ENCODE results near the gene SMYD3.
"Not testable (repeated sequence)": the region's sequence is repeated elsewhere in the genome, so short reads cannot be mapped to it uniquely, and the experiment has no call there.

Gene SMYD3

GRCh38 chr1:245971711-245972085 is 535.4 kb downstream of the SMYD3 start:
- H3K27me3 ChIP-seq (replicated peaks; ENCODE audit: insufficient read depth, low read length) = no peaks in the 10 kb centered on the region
- H3K9me2 ChIP-seq (replicated peaks; ENCODE audit: insufficient read depth, low read length) = no peaks in the 10 kb centered on the region
- no peaks in the 10 kb centered on the region for H4K20me1 ChIP-seq (ENCODE audit: insufficient read depth, low read length)
- H3K4me3 ChIP-seq (ENCODE audit: low read length) = no peak overlapping the region
- no peaks in the 10 kb centered on the region for H3K36me3 ChIP-seq (replicated peaks; ENCODE audit: insufficient read depth, low read length)
- H3K79me2 ChIP-seq (ENCODE audit: low read length) = no peaks in the 10 kb centered on the region
- no peaks in the 10 kb centered on the region for H3K9me3 ChIP-seq (replicated peaks; ENCODE audit: insufficient read depth, low read length)
- no peaks in the 10 kb centered on the region for H3K4me1 ChIP-seq (ENCODE audit: low read length)
- no peak overlapping the region for H3K9ac ChIP-seq (ENCODE audit: low read length)
- TF ChIP-seq EZH2phosphoT487 (IDR thresholded peaks at IDR 0.05; ENCODE audit: low read length) = no peak
- no peak for TF ChIP-seq CTCF (IDR thresholded peaks at IDR 0.05; ENCODE audit: low read length)
- no peak for TF ChIP-seq EZH2 (optimal IDR thresholded peaks at IDR 0.05; ENCODE audit: low read depth, low read length)
- H3F3A ChIP-seq (ENCODE audit: insufficient read depth, low read length) = no peaks in the 10 kb centered on the region
- no peak overlapping the region for H3K4me2 ChIP-seq (ENCODE audit: low read depth, low read length)
- no peak for DNase-seq
- no peak overlapping the region for H2AFZ ChIP-seq (ENCODE audit: low read length)
- no peak overlapping the region for H3K27ac ChIP-seq (ENCODE audit: low read length)

GRCh38 chr1:245971076-245971710 is 535.9 kb downstream of the SMYD3 start:
- not testable (repeated sequence) for H3K4me2 ChIP-seq (ENCODE audit: low read depth, low read length); H2AFZ ChIP-seq (ENCODE audit: low read length); H3K4me1 ChIP-seq (ENCODE audit: low read length); H3K9ac ChIP-seq (ENCODE audit: low read length); H4K20me1 ChIP-seq (ENCODE audit: insufficient read depth, low read length); H3F3A ChIP-seq (ENCODE audit: insufficient read depth, low read length); H3K4me3 ChIP-seq (ENCODE audit: low read length); DNase-seq; H3K9me3 ChIP-seq (replicated peaks; ENCODE audit: insufficient read depth, low read length); H3K27ac ChIP-seq (ENCODE audit: low read length); H3K36me3 ChIP-seq (replicated peaks; ENCODE audit: insufficient read depth, low read length); H3K27me3 ChIP-seq (replicated peaks; ENCODE audit: insufficient read depth, low read length); H3K79me2 ChIP-seq (ENCODE audit: low read length); H3K9me2 ChIP-seq (replicated peaks; ENCODE audit: insufficient read depth, low read length)

DNA sequence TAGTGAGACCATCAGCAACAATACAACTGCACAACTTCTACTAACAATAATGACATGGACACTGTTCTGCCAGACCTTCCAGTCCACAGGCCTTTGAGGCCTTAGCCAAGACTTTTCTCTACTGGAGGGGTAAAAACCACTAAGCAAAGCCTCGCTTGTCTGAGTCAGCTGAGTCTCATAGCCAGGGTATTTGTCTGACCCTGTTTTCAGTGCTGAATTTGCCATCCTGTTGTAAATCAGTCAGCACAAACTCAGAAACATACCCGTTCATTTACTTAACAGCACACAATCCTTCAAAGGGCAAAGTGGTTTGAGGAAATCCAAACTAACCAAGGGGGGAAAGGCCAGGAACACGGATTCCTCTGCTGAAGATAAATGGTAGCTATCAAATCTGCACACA is 537.8 kb downstream of the SMYD3 start:
- no peaks in the 10 kb centered on the region for H3K36me3 ChIP-seq (replicated peaks; ENCODE audit: insufficient read depth, low read length)
- no peaks in the 10 kb centered on the region for H3K9me3 ChIP-seq (replicated peaks; ENCODE audit: insufficient read depth, low read length)
- TF ChIP-seq CTCF (IDR thresholded peaks at IDR 0.05; ENCODE audit: low read length) (no peak), EZH2phosphoT487 (IDR thresholded peaks at IDR 0.05; ENCODE audit: low read length) (no peak), EZH2 (optimal IDR thresholded peaks at IDR 0.05; ENCODE audit: low read depth, low read length) (no peak)
- no peak overlapping the region for H2AFZ ChIP-seq (ENCODE audit: low read length)
- H3K79me2 ChIP-seq (ENCODE audit: low read length) = no peaks in the 10 kb centered on the region
- H3K9me2 ChIP-seq (replicated peaks; ENCODE audit: insufficient read depth, low read length) = no peaks in the 10 kb centered on the region
- H3K9ac ChIP-seq (ENCODE audit: low read length) = no peak overlapping the region
- no peaks in the 10 kb centered on the region for H3K27me3 ChIP-seq (replicated peaks; ENCODE audit: insufficient read depth, low read length)
- no peak overlapping the region for H3K4me2 ChIP-seq (ENCODE audit: low read depth, low read length)
- no peaks in the 10 kb centered on the region for H3F3A ChIP-seq (ENCODE audit: insufficient read depth, low read length)
- H4K20me1 ChIP-seq (ENCODE audit: insufficient read depth, low read length) = no peaks in the 10 kb centered on the region
- no peak for DNase-seq
- H3K4me3 ChIP-seq (ENCODE audit: low read length) = no peak overlapping the region
- no peak overlapping the region for H3K27ac ChIP-seq (ENCODE audit: low read length)
- H3K4me1 ChIP-seq (ENCODE audit: low read length) = no peaks in the 10 kb centered on the region

GRCh38 chr1:245968775-245969174 is 538.3 kb downstream of the SMYD3 start:
- Histone ChIP-seq H3K9me3 (replicated peaks; ENCODE audit: insufficient read depth, low read length) (no peaks in the 10 kb centered on the region), H3K27me3 (replicated peaks; ENCODE audit: insufficient read depth, low read length) (no peaks in the 10 kb centered on the region), H3K79me2 (ENCODE audit: low read length) (no peaks in the 10 kb centered on the region), H3K9ac (ENCODE audit: low read length) (no peak overlapping the region), H3K27ac (ENCODE audit: low read length) (no peak overlapping the region), H3K36me3 (replicated peaks; ENCODE audit: insufficient read depth, low read length) (no peaks in the 10 kb centered on the region), H2AFZ (ENCODE audit: low read length) (no peak overlapping the region), H3K4me2 (ENCODE audit: low read depth, low read length) (no peak overlapping the region), H3F3A (ENCODE audit: insufficient read depth, low read length) (no peaks in the 10 kb centered on the region), H3K9me2 (replicated peaks; ENCODE audit: insufficient read depth, low read length) (no peaks in the 10 kb centered on the region), H4K20me1 (ENCODE audit: insufficient read depth, low read length) (no peaks in the 10 kb centered on the region), H3K4me3 (ENCODE audit: low read length) (no peak overlapping the region), H3K4me1 (ENCODE audit: low read length) (no peaks in the 10 kb centered on the region)
- no peak for DNase-seq
- no peak for TF ChIP-seq EZH2 (optimal IDR thresholded peaks at IDR 0.05; ENCODE audit: low read depth, low read length)
- TF ChIP-seq EZH2phosphoT487 (IDR thresholded peaks at IDR 0.05; ENCODE audit: low read length) = no peak
- no peak for TF ChIP-seq CTCF (IDR thresholded peaks at IDR 0.05; ENCODE audit: low read length)
